Activated CD4-positive, alpha-beta T cell treated with anti-CD3 and anti-CD28 coated beads for 48 hours (primary cell): Measurements from ENCODE around the gene TMEM40.
A peak's percentile ranks its signal among the peaks of the same experiment; 100 is the strongest.

ENCODE experiments used
- DNase-seq: peaks from one replicate; pipeline ENCODE4 v3.0.0-alpha.2; 2020

The TMEM40 gene

DNA sequence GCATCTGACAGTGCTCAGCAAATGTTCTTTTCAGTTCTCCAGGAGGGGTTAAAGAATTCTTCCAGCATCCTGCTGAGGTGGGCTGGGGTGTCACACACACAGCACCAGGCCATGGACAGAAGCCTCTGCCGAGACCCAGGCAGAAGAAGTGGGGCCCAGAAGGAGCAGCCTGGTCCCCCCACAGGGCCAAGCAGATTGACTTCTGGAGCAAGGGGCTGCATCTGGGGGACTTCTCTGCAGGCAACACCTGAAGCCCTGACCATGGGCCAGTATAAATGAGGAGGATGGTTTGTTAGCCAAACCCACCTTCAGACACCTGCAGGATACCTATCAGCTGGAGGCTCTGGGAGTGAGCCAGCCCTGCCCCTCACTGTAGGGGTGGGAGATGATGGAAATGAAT lies 16.2 kb upstream of the TMEM40 start:
- no peak for DNase-seq

DNA sequence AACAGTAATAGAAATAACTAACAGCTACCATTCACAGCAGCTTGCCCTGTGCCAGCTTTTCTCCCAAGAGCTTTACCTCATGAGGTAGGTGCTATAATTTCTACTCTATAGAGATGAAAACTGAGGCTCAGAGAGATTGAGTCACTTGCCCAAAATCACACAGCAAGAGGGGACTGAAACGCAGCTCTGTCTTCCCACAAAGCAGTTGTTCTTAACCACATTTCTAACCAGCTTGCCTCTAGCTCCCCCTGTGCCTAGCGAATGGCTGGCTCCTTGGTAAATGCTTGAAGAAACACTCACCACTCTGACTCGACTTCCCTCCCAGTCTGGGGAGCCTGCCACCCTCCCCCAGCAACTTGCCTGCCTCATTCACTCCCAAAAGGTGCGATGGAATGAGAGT lies 15.6 kb upstream of the TMEM40 start:
- no peak for DNase-seq

- no peak for DNase-seq
Measured at GRCh38 chr3:12773710-12774086, 14.6 kb upstream of the TMEM40 start.

DNA sequence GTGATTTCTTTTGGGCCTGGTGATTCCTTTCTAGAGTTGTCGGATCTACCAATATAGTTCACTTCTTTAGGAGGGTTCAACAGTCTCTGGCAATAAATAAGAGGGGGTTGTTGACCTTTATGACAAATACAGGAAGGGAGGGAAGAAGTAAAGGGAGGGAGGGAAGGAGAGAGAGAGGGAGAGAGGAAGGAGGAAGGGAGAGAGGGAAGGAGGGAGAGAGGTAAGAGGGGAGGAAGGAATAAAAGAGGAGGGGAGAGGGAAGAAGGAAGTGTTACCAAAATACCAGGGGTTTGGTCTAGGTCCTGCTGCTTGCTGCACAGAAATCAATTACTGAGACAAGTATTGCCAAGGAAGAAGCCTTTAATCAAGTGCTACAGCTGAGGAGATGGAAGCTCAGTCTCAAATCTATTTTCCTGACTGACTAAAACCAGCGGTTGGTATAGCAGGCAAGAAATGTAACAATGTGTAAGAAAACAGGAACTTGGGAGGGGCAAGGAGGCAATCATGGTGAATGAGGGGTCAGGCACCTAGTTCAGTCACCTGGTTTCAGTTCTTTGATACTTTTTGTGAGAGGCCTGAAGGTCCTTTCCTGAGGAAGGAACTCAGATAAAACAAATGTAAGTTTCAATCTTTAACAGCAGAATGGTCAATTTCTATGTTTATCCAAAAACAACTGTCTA lies 14.1 kb upstream of the TMEM40 start:
- DNase-seq, result no peak

DNA sequence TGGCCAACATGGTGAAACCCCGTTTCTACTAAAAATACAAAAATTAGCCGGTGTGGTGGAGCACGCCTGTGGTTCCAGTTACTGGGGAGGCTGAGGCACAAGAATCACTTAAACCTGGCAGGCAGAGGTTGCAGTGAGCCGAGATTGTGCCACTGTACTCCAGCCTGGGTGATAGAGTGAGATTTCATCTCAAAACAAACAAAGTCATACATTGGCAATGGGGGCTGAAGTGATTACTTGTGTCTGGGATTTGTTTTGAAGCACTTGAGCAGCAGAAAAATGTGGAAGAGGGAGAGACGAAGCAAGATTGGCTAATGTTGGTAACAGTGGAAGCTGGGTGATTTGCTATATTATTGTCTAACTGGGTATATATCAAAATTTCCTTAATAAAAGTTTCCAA lies 13.4 kb upstream of the TMEM40 start:
- no peak for DNase-seq

GRCh38 chr3:12771236-12771635 lies 12.2 kb upstream of the TMEM40 start:
- no peak for DNase-seq

DNA sequence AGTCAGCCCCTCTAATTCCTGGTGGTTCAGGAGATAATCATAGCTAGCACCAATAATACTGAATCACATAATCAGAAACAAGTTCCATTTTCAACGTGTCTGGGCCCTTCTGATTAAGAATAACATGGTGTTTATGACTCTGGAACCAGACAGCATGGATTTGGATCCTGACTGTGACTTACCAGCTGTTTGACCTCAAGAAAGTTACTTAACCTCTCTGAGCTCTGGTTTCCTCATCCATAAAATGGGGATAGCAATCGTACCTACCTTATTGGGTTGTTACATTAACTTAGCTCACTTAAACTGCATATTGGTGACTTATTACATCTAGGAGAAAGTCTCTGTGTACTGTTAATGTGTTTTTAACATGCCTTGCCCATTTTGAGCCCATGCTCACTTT lies 10.7 kb upstream of the TMEM40 start:
- DNase-seq, result no peak

- no peak for DNase-seq
Measured at GRCh38 chr3:12768579-12769527, 9.8 kb upstream of the TMEM40 start.

DNA sequence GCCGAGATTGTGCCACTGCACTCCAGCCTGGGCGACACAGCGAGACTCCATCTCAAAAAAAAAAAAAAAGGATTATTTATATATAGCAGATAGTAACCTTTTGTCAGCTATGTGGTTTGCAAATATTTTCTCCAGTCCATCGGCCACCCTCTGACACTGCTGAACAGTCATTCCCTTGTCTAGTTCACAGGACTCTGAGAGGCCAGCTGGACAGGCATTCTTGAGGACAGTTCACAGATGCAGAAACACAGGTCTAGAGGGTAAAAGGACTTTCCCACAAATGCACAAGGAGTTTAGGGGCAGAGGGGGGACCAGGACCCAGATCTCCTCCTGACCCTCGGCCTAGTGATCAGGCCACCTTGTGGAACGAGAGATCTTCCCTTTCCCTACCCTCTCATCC lies 7.5 kb upstream of the TMEM40 start:
- no peak for DNase-seq

DNA sequence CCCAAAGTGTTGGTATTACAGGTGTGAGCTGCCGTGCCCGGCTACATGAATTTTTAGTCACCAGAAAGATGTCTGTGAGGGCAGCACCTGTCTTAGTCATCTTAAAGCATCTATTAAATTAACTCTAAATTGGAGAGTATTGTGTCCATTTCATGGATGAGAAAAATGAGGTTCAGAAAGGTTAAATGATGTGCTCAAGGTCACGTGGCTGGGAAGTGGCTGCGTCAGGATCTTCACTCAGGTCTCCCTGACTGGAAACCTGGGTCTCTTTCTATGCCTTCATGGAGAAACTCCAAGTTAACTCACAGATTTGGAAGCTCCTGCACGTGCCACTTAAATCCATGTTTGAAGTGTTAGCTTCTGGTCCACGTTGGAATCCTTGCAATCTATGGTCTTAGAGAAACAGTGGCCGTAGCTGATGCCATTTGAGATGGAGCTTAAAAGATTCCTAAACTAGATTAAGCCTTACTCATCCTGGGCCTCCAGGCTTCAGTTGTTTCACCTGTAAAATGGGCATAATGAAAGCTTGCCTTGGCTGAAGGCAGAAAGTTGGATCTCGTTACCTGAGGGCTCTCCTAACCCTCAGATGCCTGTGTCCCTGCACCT lies 5.2 kb upstream of the TMEM40 start:
- no peak for DNase-seq

DNA sequence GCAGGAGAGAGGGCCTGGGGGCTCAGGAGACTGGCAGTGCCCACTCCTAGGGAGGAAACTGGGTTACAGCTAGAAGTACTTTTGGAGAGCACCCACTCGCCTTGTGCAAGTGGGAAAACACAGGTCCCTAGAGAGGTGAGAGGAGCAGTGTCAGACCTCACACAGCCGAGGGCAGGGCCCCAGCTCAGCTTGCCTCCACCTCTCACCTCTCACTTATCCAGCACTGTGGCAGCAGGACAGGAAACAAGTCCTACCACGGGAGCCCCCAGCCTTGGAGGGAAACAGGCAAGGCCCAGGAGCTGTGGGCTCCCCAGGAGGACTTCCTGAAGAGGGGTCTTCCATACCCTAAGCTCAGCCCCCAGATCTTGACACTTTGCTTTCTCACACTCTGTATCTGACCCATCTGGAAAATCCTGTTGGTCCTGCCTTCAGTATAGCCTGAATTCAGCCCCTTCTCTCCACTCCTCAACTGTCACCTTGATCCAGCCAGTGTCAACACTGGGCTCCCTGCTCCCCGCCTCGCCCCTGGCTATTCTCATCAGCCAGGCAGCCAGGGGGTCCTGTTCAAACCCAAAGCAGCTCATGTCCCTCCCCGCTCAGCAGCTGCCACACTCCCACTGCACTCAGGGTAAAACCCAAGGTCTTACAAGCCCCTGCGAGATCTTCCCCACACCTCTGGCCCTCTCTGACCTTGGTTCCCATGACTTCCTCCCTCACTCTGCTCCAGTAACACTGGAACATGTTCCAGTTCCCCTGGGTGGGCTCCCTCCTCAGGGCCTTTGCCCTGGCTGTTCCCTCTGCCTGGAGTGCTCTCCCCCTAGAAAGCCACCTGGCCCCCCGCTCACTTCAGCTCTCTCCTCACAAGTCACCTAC lies 870 bp upstream of the TMEM40 start:
- DNase-seq, result no peak

DNA sequence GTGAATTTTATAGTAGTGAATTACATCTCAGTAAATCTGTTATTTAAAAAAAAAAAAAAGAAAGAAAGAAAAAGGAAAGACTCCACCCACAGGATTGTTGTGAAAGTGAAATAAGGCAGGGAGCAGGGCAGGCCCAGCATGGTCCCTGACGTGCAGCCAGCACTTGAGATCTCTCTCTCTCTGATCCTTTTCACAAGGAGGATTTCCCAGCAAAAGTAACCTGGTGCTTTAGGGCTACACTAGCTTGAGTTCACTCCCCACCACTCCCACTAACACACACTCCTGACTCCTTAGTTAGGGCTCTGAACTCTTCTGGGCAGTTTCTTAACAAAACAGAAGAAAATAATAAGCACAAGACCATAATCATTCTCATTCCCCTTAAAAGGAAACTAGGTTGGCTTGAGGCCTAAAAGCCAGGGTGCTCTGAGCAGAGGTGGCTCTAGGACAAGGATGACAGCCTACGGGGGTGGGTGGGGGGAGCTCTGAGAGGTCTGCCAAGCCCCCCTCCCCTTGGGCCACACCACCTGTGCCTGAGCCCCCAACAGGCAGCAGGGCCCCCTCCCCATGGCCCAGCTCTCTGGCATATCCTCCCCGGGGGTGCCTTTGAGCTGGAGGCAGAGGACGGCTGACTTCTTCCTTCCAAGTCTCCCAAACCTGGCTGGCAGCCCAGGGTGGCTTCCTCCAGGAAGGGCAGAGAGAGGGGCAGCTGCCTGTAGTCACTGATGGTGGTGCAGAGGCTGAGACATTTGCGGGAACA lies 856 bp downstream of the TMEM40 start:
- no peak for DNase-seq

DNA sequence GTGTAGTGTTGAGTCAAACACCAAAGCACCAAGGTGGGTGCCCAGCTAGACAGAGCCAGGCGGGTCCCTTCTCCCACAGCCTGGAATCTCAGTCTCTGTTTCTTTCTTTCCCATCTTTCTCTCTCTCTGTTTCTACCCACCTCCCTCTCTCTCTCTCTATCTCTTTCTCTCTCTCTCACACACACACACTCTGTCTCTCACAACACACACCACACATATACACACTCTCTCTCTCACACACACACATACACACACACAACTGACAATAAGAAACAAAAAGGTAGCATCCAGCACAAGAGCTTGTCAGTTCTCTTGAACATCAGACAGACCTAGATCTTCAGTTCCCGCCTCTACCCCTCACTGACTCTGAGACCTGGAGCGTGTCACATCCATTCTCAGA lies 2.4 kb downstream of the TMEM40 start:
- no peak for DNase-seq

DNA sequence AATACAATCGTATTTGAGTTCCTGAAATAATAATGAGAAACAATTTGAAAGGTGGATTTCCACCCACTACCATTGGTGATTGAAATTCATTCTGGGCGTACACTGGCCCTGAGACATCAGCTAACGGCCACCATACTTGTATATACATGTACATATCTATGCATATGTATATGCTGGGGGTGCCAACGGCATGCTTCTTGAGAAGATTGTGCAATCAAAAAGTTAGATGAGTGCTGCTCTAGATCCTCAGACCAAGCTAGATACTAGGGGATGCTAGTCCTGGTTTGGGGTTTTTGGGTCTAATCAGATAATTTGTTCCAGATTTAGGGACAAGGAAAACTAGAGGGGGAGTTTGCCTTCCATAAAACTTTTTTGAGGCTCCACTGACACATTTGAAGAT lies 2.9 kb downstream of the TMEM40 start:
- DNase-seq, result no peak

- DNase-seq, result no peak
Measured at GRCh38 chr3:12755754-12756153, 3.3 kb downstream of the TMEM40 start.

GRCh38 chr3:12754313-12754712 lies 4.7 kb downstream of the TMEM40 start:
- no peak for DNase-seq

DNA sequence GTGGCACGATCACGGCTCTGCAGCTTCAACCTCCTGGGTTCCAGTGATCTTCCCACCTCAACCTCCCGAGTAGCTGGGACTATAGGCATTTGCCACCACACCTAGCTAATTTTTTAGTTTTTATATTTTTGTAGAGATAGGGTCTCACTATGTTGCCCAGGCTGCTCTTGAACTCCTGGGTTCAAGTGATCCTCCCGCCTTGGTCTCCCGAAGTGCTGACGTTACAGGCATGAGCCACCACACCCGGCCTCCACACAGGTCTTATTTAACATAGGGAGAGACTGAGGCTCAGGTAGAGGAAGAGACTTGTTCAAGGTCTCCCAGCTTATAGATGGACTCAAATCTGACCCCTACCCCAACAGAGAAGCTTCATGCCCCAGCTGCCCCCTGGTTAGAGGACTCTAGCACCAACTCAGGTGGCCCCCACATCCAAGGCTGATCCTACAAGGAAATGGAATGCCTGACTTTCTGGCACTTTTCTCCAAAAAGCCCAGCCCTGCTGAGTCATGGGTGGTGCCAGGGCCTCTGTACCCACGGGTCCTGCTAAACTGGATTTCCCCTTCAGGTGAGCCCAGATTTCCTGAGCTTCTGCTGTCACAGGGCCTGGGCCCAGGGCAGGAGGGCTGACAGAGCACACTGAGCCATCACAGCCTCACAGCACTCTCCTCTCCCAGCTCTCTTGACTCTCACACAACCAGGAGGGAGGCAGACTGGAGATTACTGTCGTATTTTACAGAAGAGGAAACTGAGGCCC lies 5.6 kb downstream of the TMEM40 start:
- DNase-seq, result no peak

DNA sequence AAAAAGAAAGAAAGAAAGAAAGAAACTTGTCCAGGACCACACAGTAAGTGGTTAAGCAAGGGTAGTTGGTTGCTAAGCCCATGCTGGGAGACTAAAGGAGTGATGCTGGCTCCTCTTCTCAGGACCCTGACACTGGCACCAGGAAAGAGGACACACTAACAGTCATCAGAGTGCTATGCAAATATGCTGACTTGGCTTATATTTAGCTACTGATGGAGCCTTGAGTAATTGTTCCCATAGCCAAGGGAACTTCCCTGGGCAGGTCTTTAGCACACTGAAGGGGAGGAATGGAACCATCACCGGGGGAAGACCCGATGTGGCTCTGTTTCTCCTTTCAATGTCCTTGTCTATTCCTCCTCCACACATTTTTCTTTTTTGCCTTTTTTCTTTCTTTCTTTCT lies 6.2 kb downstream of the TMEM40 start:
- DNase-seq, result no peak

DNA sequence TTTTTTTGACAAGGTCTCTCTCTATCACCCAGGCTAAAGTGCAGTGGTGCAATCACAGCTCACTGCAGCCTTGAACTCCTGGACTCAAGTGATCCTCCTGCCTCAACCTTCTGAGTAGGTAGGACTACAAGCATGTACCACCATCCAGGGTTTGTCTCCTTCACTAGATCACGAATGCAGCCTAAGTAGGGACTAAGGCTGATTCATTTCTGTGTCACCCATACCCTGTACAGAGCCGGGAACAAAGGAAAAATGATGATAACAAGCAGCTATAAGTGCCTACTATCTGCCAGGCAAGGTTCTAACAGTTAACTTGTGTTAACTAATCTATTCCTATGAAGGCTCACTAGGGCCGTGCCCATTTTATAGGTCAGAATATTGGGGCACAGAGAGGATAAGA lies 7.0 kb downstream of the TMEM40 start:
- DNase-seq, result no peak

DNA sequence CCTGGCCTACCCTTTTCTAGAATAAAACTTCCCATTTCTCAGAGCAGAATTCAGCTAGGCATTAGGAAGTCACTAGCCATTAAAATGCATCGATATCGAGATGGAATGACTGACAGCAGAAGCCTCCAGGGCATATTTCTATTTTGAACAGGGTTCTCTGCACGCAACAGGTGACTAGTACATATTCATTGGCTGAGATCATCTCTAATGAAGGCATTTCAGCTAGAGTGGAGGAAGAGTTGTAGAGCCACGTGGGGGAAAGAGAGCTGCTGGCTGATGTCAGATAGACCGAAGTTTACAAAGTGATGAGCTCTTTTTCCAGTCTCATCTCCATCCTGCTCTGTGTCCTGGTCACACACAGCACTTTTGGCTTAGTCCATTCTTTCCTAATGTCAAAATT lies 7.5 kb downstream of the TMEM40 start:
- DNase-seq, result no peak

DNA sequence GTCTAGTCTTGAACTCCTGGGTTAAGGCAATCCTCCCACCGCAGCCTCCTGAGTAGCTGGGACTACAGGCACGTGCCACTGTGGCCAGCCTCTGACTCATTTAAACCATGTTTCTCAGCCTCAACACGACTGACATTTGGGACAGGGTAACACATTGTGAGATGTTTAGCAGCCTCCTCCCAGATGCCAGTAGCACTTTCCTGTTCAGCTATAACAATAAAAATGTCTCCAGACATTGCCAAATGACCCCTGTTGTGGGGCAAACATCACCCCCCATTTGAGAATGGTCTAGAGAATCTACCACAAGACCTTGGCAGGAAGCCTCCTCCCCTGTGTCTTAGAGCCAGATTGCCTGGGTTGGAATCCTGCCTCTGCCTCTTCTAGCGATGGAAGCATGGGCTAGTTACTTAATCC lies 8.4 kb downstream of the TMEM40 start:
- DNase-seq, result peak; percentile 58

DNA sequence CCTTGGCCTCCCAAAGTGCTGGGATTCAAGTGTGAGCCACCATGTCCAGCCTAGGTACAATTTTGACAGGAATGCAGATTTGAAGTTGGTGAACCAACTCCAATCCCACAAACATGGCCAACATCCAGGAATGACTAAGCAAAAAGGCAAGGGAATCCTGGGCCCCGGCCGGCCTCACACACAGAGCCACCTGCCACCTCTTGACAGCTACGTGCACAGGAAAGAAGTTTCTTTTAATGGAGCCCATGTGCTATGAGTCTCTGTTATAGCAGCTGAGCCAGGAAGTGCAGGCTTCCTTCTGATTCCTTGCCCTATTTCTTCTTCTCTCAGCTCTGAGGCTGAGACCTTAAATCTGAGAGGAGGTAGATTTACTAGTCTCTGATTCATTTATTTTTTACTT lies 8.8 kb downstream of the TMEM40 start:
- DNase-seq, result no peak
